D341Med (cell line): ENCODE results near the gene CORO1C.
A peak's percentile ranks its signal among the peaks of the same experiment; 100 is the strongest.
"Not testable (repeated sequence)": the region's sequence is repeated elsewhere in the genome, so short reads cannot be mapped to it uniquely, and the experiment has no call there.

Experiments used
- DNase-seq: peaks from one replicate; pipeline ENCODE4 v3.0.0; 2012; ENCODE audit warnings: low spot score

The CORO1C gene

GRCh38 chr12:108731105-108731865 is at the start of gene CORO1C:
CORO1C (minus strand) TSS chr12:108731518; CDS start chr12:108701318, 30,200 bp downstream.
- DNase-seq = peak; percentile 98

- no peak for DNase-seq
Measured at GRCh38 chr12:108779998-108780688, 48.8 kb upstream of the CORO1C start.

GRCh38 chr12:108778053-108778452 is 46.7 kb upstream of the CORO1C start:
- no peak for DNase-seq

GRCh38 chr12:108777156-108777555 is 45.8 kb upstream of the CORO1C start:
- DNase-seq = no peak

- DNase-seq = peak; percentile 67
Measured at GRCh38 chr12:108773798-108774788, 42.8 kb upstream of the CORO1C start.

GRCh38 chr12:108772891-108773797 is 41.8 kb upstream of the CORO1C start:
- no peak for DNase-seq

GRCh38 chr12:108772247-108772646 is 40.9 kb upstream of the CORO1C start:
- DNase-seq = no peak

GRCh38 chr12:108771835-108772234 is 40.5 kb upstream of the CORO1C start:
- DNase-seq = not testable (repeated sequence)

- no peak for DNase-seq
Measured at GRCh38 chr12:108770963-108771362, 39.6 kb upstream of the CORO1C start.

GRCh38 chr12:108770269-108770829 is 39.0 kb upstream of the CORO1C start:
- no peak for DNase-seq

- no peak for DNase-seq
Measured at GRCh38 chr12:108768591-108769500, 37.5 kb upstream of the CORO1C start.

GRCh38 chr12:108766294-108766693 is 35.0 kb upstream of the CORO1C start:
- no peak for DNase-seq

GRCh38 chr12:108765289-108765764 is 34.0 kb upstream of the CORO1C start:
- DNase-seq = no peak

GRCh38 chr12:108764540-108765288 is 33.4 kb upstream of the CORO1C start:
- no peak for DNase-seq

- no peak for DNase-seq
Measured at GRCh38 chr12:108761226-108761625, 29.9 kb upstream of the CORO1C start.

GRCh38 chr12:108759924-108760323 is 28.6 kb upstream of the CORO1C start:
- no peak for DNase-seq

- no peak for DNase-seq
Measured at GRCh38 chr12:108757856-108758255, 26.5 kb upstream of the CORO1C start.

- DNase-seq = no peak
Measured at GRCh38 chr12:108756421-108756820, 25.1 kb upstream of the CORO1C start.

GRCh38 chr12:108755481-108755880 is 24.2 kb upstream of the CORO1C start:
- DNase-seq = no peak
